Measurements from ENCODE around the gene CYP27B1.
"Not testable (repeated sequence)": the region's sequence is repeated elsewhere in the genome, so short reads cannot be mapped to it uniquely, and the experiment has no call there.

CYP27B1 gene

DNA sequence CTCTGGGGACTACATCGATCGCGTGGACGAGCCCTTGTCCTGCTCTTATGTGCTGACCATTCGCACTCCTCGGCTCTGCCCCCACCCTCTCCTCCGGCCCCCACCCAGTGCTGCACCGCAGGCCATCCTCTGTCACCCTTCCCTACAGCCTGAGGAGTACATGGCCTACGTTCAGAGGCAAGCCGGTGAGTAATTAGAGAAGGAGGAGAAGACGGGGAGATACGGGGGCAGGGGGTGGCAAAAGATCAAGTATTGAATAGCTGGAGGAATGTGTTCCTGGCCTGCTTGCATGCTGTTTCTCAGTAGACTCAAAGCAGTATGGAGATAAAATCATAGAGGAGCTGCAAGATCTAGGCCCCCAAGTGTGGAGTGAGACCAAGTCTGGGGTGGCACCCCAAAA, 51.1 kb downstream of the CYP27B1 start:
- Histone ChIP-seq H4K20me1 (ENCODE audit: insufficient read depth) (no peaks in the 10 kb centered on the region), H2AFZ (ENCODE audit: low read depth) (no peak overlapping the region), H3K79me2 (ENCODE audit: insufficient read depth, low read depth) (no peaks in the 10 kb centered on the region), H3K27ac (no peak overlapping the region), H3K27me3 (ENCODE audit: insufficient read depth, low read depth) (no peaks in the 10 kb centered on the region), H3K36me3 (ENCODE audit: insufficient read depth) (peaks cover 9% of the 10 kb centered on the region; the same call in 1 of the 2 replicates), H3K4me1 (ENCODE audit: low read depth, poor library complexity, severe bottlenecking) (no peaks in the 10 kb centered on the region), H3K9ac (no peak overlapping the region), H3K4me3 (IDR thresholded peaks at IDR 0.05; ENCODE audit: insufficient read depth, low read depth, low read length) (no peak overlapping the region), H3K4me2 (no peak overlapping the region)
- TF ChIP-seq, protein P1, sequence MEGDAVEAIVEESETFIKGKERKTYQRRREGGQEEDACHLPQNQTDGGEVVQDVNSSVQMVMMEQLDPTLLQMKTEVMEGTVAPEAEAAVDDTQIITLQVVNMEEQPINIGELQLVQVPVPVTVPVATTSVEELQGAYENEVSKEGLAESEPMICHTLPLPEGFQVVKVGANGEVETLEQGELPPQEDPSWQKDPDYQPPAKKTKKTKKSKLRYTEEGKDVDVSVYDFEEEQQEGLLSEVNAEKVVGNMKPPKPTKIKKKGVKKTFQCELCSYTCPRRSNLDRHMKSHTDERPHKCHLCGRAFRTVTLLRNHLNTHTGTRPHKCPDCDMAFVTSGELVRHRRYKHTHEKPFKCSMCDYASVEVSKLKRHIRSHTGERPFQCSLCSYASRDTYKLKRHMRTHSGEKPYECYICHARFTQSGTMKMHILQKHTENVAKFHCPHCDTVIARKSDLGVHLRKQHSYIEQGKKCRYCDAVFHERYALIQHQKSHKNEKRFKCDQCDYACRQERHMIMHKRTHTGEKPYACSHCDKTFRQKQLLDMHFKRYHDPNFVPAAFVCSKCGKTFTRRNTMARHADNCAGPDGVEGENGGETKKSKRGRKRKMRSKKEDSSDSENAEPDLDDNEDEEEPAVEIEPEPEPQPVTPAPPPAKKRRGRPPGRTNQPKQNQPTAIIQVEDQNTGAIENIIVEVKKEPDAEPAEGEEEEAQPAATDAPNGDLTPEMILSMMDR (conservative IDR thresholded peaks at IDR 0.05; ENCODE audit: low read depth, low read length) = no peak

DNA sequence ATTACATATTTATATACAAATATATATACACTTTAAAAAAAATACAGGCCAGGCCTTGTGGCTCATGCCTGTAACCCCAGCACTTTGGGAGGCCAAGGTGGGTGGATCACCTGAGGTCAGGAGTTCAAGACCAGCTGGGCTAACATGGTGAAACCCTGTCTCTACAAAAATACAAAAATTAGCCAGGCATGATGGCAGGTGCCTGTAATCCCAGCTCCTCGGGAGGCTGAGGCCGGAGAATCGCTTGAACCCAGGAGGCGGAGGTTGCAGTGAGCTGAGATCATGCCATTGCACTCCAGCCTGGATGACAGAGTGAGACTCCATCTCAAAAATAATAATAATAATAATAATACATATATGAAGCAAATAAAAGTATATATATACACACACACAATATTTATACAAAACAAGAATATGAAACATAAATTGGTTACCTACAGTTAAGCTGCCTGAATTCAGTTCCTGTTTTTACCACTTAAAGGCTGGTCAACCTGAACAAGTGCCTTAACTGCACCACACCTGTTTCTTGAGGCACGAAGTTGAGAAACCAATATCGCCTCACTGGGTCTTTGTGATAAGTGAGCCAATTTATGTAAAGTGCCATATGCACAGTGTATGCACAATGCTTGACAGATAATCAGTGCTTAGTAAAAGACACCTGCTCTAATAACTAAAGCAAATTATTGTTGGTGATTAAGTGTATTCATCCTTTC, 51.7 kb downstream of the CYP27B1 start:
- not testable (repeated sequence) for H2AFZ ChIP-seq (ENCODE audit: low read depth); H3K4me1 ChIP-seq (ENCODE audit: low read depth, poor library complexity, severe bottlenecking); H3K27ac ChIP-seq; H3K9ac ChIP-seq; H3K4me3 ChIP-seq (IDR thresholded peaks at IDR 0.05; ENCODE audit: insufficient read depth, low read depth, low read length); H3K36me3 ChIP-seq (ENCODE audit: insufficient read depth); H3K27me3 ChIP-seq (ENCODE audit: insufficient read depth, low read depth); H3K4me2 ChIP-seq; H4K20me1 ChIP-seq (ENCODE audit: insufficient read depth); H3K79me2 ChIP-seq (ENCODE audit: insufficient read depth, low read depth)

DNA sequence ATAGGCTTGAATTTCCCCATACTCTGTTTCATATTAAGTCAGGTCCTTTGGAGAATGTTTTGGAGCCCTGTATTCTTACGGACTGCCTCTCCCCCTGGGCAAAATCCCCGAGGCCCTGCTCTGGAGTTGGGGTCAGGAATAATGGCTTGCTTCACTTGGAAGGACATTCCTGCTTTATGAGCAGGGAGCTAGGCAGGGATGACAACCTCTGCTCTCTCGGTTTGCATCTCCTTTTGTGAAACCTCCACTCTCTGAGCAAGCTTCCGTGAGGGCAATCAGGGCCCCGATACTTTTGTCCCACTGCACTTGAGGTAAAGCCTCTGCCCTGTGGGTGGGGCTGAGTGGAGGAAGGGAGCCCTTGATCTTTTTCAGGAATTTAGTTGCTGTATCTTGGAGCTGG, 53.7 kb downstream of the CYP27B1 start:
- no peak overlapping the region for H3K27ac ChIP-seq
- no peaks in the 10 kb centered on the region for H4K20me1 ChIP-seq (ENCODE audit: insufficient read depth)
- no peaks in the 10 kb centered on the region for H3K79me2 ChIP-seq (ENCODE audit: insufficient read depth, low read depth)
- H3K4me1 ChIP-seq (ENCODE audit: low read depth, poor library complexity, severe bottlenecking) = no peaks in the 10 kb centered on the region
- no peak overlapping the region for H3K9ac ChIP-seq
- H3K27me3 ChIP-seq (ENCODE audit: insufficient read depth, low read depth) = no peaks in the 10 kb centered on the region
- H3K36me3 ChIP-seq (ENCODE audit: insufficient read depth) = peaks cover 3% of the 10 kb centered on the region; the same call in 1 of the 2 replicates
- H3K4me2 ChIP-seq = no peak overlapping the region
- TF ChIP-seq, protein P1 (conservative IDR thresholded peaks at IDR 0.05; ENCODE audit: low read depth, low read length) = no peak
- no peak overlapping the region for H2AFZ ChIP-seq (ENCODE audit: low read depth)
- no peak overlapping the region for H3K4me3 ChIP-seq (IDR thresholded peaks at IDR 0.05; ENCODE audit: insufficient read depth, low read depth, low read length)

DNA sequence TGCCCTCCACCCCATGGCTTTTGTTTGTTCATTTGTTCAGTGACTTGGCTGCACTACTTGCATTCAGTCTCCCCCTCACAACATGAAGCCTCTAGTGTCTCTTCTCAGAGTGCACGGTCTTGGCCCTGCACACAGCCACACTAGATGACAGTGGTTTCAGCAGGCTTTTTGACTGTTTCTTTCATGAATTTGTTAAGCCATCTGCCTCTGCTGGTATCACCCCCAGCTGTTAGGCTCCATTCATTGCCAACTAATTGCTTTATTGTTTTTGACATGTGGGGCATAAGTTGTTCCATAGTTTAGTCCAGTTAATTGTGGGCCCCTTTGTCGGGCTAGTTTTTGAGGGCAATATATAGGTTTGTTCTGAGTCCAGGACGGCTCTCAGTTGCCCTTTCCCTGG, 54.2 kb downstream of the CYP27B1 start:
- Histone ChIP-seq H3K9ac (no peak overlapping the region), H4K20me1 (ENCODE audit: insufficient read depth) (no peaks in the 10 kb centered on the region), H3K4me1 (ENCODE audit: low read depth, poor library complexity, severe bottlenecking) (no peaks in the 10 kb centered on the region), H3K36me3 (ENCODE audit: insufficient read depth) (no peaks in the 10 kb centered on the region; the same call in 1 of the 2 replicates), H2AFZ (ENCODE audit: low read depth) (no peak overlapping the region), H3K27me3 (ENCODE audit: insufficient read depth, low read depth) (no peaks in the 10 kb centered on the region), H3K27ac (no peak overlapping the region), H3K4me3 (IDR thresholded peaks at IDR 0.05; ENCODE audit: insufficient read depth, low read depth, low read length) (no peak overlapping the region), H3K79me2 (ENCODE audit: insufficient read depth, low read depth) (no peaks in the 10 kb centered on the region), H3K4me2 (no peak overlapping the region)
- TF ChIP-seq, protein P1 (conservative IDR thresholded peaks at IDR 0.05; ENCODE audit: low read depth, low read length) = no peak
